ENCODE results near the gene STUB1. TPM values are rescaled to one million over a fixed set of nuclear protein-coding genes. Genes with fewer than 3 reads are reported as not detected.

The STUB1 gene
- total and polyA plus RNA-seq, 2 of the 8 experiments (the other 6 are each of a cell fraction or from before 2014, with no cell fraction given) = 89.9 to 103 TPM

- H3K9ac ChIP-seq (replicated peaks in 1 of 4; ENCODE audit: extremely low read depth in 1 of 4, low read depth in 3 of 4, low read length in 3 of 4) = no peak overlapping the region
- no peak overlapping the region for H3K23ac ChIP-seq (ENCODE audit: insufficient read length)
- H3K4me1 ChIP-seq (replicated peaks in 1 of 4; ENCODE audit: control insufficient read depth in 3 of 4, insufficient read depth in 4 of 4, low read length in 3 of 4) = peaks cover 0 to 8% (median 8%) of the 10 kb centered on the region in 4 experiments; a peak in 6 of 7 replicates
- H3K27ac ChIP-seq (ENCODE audit: low read depth, low read length) = no peak overlapping the region
- H2AK5ac ChIP-seq (ENCODE audit: low read depth, low read length) = no peak overlapping the region
- H3K56ac ChIP-seq (replicated peaks; ENCODE audit: insufficient read length, low read depth, low read length) = no peak overlapping the region
- CTCF ChIA-PET (ENCODE audit: partially characterized antibody) = interaction anchor here (0.7 to 7.9 kb wide), 20 partner anchors 9 to 248 kb away, joined by 3 to 104 read pairs (median 6); partner anchors contain the start of genes JMJD8, METTL26, NHLRC4 and RHBDL1
- FAIRE-seq (no peak), DNase-seq (ENCODE audit: low read depth in 1 of 2, low spot score in 2 of 2) (no peak)
- POLR2A ChIA-PET (ENCODE audit: partially characterized antibody) = interaction anchor here (0.8 to 2.9 kb wide), 14 partner anchors 8 to 276 kb away, joined by 3 to 14 read pairs (median 4); partner anchors contain the start of genes METTL26, MRPL28, RHBDL1 and RHOT2
- peaks cover 0 to 7% of the 10 kb centered on the region in 2 experiments for H4K20me1 ChIP-seq (replicated peaks in 1 of 2; ENCODE audit: control insufficient read depth in 1 of 2, insufficient read depth in 2 of 2, low read length in 2 of 2)
- no peaks in the 10 kb centered on the region for H3K9me3 ChIP-seq (ENCODE audit: insufficient read depth in 2 of 2, low read depth in 1 of 2, low read length in 1 of 2)
- no peak overlapping the region for H2BK12ac ChIP-seq (ENCODE audit: low read depth, low read length)
- H3K14ac ChIP-seq (ENCODE audit: insufficient read length) = no peak overlapping the region
- H3K4me2 ChIP-seq (ENCODE audit: insufficient read depth in 1 of 2, low read depth in 2 of 2, low read length in 2 of 2) = no peak overlapping the region; a peak in 1 of 4 replicates
- no peak overlapping the region for H2BK120ac ChIP-seq (replicated peaks; ENCODE audit: low read depth, low read length)
- H3K18ac ChIP-seq (ENCODE audit: extremely low read depth, low read length) = no peak overlapping the region
- H2AFZ ChIP-seq (ENCODE audit: low read length) = no peak overlapping the region
- no peak overlapping the region for H4K91ac ChIP-seq (replicated peaks; ENCODE audit: insufficient read length, low read length)
- no peak overlapping the region for H4K8ac ChIP-seq (ENCODE audit: extremely low read depth, insufficient read depth, low read length)
- peaks cover 0 to 5% (median 1%) of the 10 kb centered on the region in 4 experiments; a peak in 2 of 7 replicates for H3K27me3 ChIP-seq (replicated peaks in 1 of 4; ENCODE audit: control insufficient read depth in 3 of 4, extremely low read depth in 1 of 4, insufficient read depth in 3 of 4, low read length in 3 of 4)
- H2BK5ac ChIP-seq (ENCODE audit: low read depth, low read length) = no peak overlapping the region
- peaks cover 11% of the 10 kb centered on the region for H3K23me2 ChIP-seq (ENCODE audit: low read depth, low read length)
- no peak overlapping the region for H2BK20ac ChIP-seq (ENCODE audit: low read length)
- no peaks in the 10 kb centered on the region; the same call in 1 of the 2 replicates for H3K79me1 ChIP-seq (ENCODE audit: low read depth, low read length)
- peaks cover 0 to 2% of the 10 kb centered on the region in 2 experiments; a peak in 1 of 4 replicates for H3K79me2 ChIP-seq (ENCODE audit: control insufficient read depth in 1 of 2, insufficient read depth in 2 of 2, low read length in 2 of 2)
- H3K4ac ChIP-seq (replicated peaks; ENCODE audit: insufficient read length, low read depth, low read length) = no peak overlapping the region
- peaks cover 0 to 4% (median 0%) of the 10 kb centered on the region in 4 experiments; a peak in 1 of 8 replicates for H3K36me3 ChIP-seq (ENCODE audit: control insufficient read depth in 2 of 4, insufficient read depth in 4 of 4, low read length in 3 of 4)
- H2BK15ac ChIP-seq (ENCODE audit: low read length) = no peak overlapping the region
- no peak overlapping the region for H4K5ac ChIP-seq (ENCODE audit: insufficient read length, low read depth, low read length)
- H3K4me3 ChIP-seq (ENCODE audit: extremely low read depth in 1 of 4, insufficient read depth in 2 of 4, low read depth in 3 of 4, low read length in 4 of 4) = no peak overlapping the region
- WGBS, 2 experiments (ENCODE audit: extremely low coverage in 1 of 2, insufficient coverage in 1 of 2, insufficient read length in 1 of 2, insufficient replicate concordance in 2 of 2, low coverage in 1 of 2, low lambda C conversion rate in 2 of 2, missing lambda C conversion rate in 1 of 2) = 93% methylated on average over 22 of the region's 25 CpGs; no CpG with 5 or more reads in 1 of the 2 experiments
- TF ChIP-seq POLR2AphosphoS5 (IDR thresholded peaks at IDR 0.05; ENCODE audit: low read depth, low read length) (no peak), NRF1 (IDR thresholded peaks at IDR 0.05; ENCODE audit: low read depth, low read length) (no peak), CREB1 (IDR thresholded peaks at IDR 0.05) (no peak), CHD1 (IDR thresholded peaks at IDR 0.05; ENCODE audit: low read depth, low read length) (no peak), KDM1A (IDR thresholded peaks at IDR 0.05; ENCODE audit: borderline replicate concordance, low read length) (no peak), POU5F1 (IDR thresholded peaks at IDR 0.05; ENCODE audit: low read depth, low read length) (no peak), CBX5 (IDR thresholded peaks at IDR 0.05; ENCODE audit: low read depth, low read length) (no peak), RBBP5 (IDR thresholded peaks at IDR 0.05; ENCODE audit: borderline replicate concordance, low read depth, low read length) (no peak), JUND (IDR thresholded peaks at IDR 0.05; ENCODE audit: low read length) (no peak), GABPA (IDR thresholded peaks at IDR 0.05; ENCODE audit: borderline replicate concordance, insufficient read depth, low read length) (no peak), ASH2L (IDR thresholded peaks at IDR 0.05; ENCODE audit: low read length) (no peak), TEAD4 (IDR thresholded peaks at IDR 0.05; ENCODE audit: low read depth, low read length) (no peak), CEBPB (IDR thresholded peaks at IDR 0.05; ENCODE audit: low read depth, low read length) (no peak)
These were observed 32.9 kb upstream of the STUB1 start for GRCh38 chr16:647173-647902.
